GM12801 (cell line): ENCODE results near the gene PRMT2.

ENCODE experiments used
- CTCF ChIP-seq: IDR thresholded peaks from one replicate; pipeline ENCODE4 v1.5.1; 2011; ENCODE audit warnings: control low read depth; ENCODE audit not compliant: insufficient read length; ENCODE audit errors: extremely low read depth

PRMT2 gene

GRCh38 chr21:46646541-46647154, 11.2 kb downstream of the PRMT2 start:
- TF ChIP-seq CTCF, result no peak

GRCh38 chr21:46648539-46648938, 13.1 kb downstream of the PRMT2 start:
- no peak for TF ChIP-seq CTCF

GRCh38 chr21:46649356-46649755, 13.9 kb downstream of the PRMT2 start:
- no peak for TF ChIP-seq CTCF

- TF ChIP-seq CTCF, result no peak
Measured at GRCh38 chr21:46650476-46651098, 15.1 kb downstream of the PRMT2 start.

GRCh38 chr21:46651121-46651520, 15.6 kb downstream of the PRMT2 start:
- TF ChIP-seq CTCF, result no peak

GRCh38 chr21:46655230-46655629, 19.8 kb downstream of the PRMT2 start:
- no peak for TF ChIP-seq CTCF

- TF ChIP-seq CTCF, result no peak
Measured at GRCh38 chr21:46656820-46657219, 21.3 kb downstream of the PRMT2 start.

- no peak for TF ChIP-seq CTCF
Measured at GRCh38 chr21:46660505-46660904, 25.0 kb downstream of the PRMT2 start.
